Measurements from ENCODE around the gene GAPT. TPM values are rescaled to one million over a fixed set of nuclear protein-coding genes. Genes with fewer than 3 reads are reported as not detected.

Gene GAPT
- polyA plus RNA-seq, 2 of the 4 experiments (the other 2 are of a cell fraction), result not detected

DNA sequence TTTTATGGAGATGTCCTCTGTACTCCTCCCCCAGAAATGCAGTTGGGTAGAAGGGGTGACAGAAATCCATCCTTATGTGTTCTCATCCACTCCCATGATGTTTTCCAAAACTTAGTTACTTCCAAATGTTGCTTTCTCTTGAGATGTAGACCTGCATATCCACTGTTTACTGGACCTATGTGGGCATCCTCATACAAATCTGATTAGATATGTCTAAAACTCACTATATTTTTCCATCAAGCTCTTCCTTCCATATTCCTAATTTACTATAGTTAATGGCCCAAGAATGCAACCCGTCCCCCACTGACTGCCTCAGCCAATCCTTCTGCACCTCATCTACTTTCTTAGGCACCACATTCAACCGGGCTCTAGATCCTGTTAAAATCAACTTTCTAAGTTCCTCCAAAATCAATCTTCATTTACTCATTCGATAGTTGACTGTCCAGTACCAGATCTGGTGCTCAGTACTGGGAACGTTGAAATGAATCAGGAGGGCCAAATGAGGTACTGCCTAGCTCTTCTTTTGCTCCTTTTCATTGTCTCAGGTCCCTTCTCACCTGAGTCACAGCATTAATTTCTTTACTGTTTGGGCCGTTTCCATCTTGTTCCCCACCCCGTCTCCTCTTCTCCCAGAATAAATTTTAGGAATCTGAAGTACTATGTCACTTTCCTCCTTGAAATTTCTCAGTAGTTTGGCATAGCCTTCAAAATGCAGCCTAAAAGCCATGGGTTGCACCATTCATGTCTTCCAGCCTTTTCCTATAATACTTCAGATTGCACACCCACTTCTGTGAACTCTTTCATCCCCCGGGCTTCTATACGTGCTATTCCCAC lies 39.3 kb upstream of the GAPT start:
- FAIRE-seq (no peak), ATAC-seq (peak; percentile 21 to 25; a peak in 4 of 6 replicates), DNase-seq (ENCODE audit: low read depth in 1 of 2, low spot score in 1 of 2) (no peak)
- TF ChIP-seq, protein P1, sequence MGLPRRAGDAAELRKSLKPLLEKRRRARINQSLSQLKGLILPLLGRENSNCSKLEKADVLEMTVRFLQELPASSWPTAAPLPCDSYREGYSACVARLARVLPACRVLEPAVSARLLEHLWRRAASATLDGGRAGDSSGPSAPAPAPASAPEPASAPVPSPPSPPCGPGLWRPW (IDR thresholded peaks at IDR 0.05), result no peak
- TF ChIP-seq NPAS2 (CRISPR knock-in tag; IDR thresholded peaks at IDR 0.05; ENCODE audit: borderline replicate concordance) (no peak), ZC3H11A (IDR thresholded peaks at IDR 0.05) (no peak), JUN (IDR thresholded peaks at IDR 0.05) (no peak; a peak in 3 of 5 replicates), HOXB5 (CRISPR knock-in tag; IDR thresholded peaks at IDR 0.05) (no peak), RARB (CRISPR knock-in tag; IDR thresholded peaks at IDR 0.05) (0 out of 2 replicates have a peak, but pooled peaks have one; percentile 16), ZFP36 (IDR thresholded peaks at IDR 0.05; ENCODE audit: borderline replicate concordance, partially characterized antibody) (no peak), RAD21 (conservative IDR thresholded peaks at IDR 0.05 in 1 of 2, IDR thresholded peaks at IDR 0.05 in 1 of 2) (0 out of 5 replicates have a peak, but pooled peaks of 1 of the 2 experiments have one; percentile 6), FOSB (CRISPR knock-in tag; IDR thresholded peaks at IDR 0.05) (peak; percentile 80; the same call in 1 of the 2 replicates), TFCP2L1 (CRISPR knock-in tag; IDR thresholded peaks at IDR 0.05) (0 out of 2 replicates have a peak, but pooled peaks have one; percentile 58), MAZ (IDR thresholded peaks at IDR 0.05; ENCODE audit: borderline replicate concordance, low read depth, low read length) (no peak), RCOR1 (IDR thresholded peaks at IDR 0.05; ENCODE audit: low read depth, low read length) (no peak), ESRRA (IDR thresholded peaks at IDR 0.05; ENCODE audit: borderline replicate concordance, low read length) (no peak), CBX8 (IDR thresholded peaks at IDR 0.05) (no peak), CHD2 (IDR thresholded peaks at IDR 0.05; ENCODE audit: low read length, partially characterized antibody) (no peak), ZSCAN20 (CRISPR knock-in tag; IDR thresholded peaks at IDR 0.05) (no peak), ZNF302 (CRISPR knock-in tag; IDR thresholded peaks at IDR 0.05) (no peak), HDAC2 (IDR thresholded peaks at IDR 0.05) (no peak), NFE2L2 (conservative IDR thresholded peaks at IDR 0.05; ENCODE audit: low read length) (no peak), POLR2AphosphoS2 (conservative IDR thresholded peaks at IDR 0.05; ENCODE audit: low read length) (no peak; the same call in 1 of the 2 replicates), BHLHE40 (IDR thresholded peaks at IDR 0.05; ENCODE audit: low read depth, low read length) (no peak), FOSL2 (IDR thresholded peaks at IDR 0.05) (no peak), FOSL2 (CRISPR knock-in tag; IDR thresholded peaks at IDR 0.05) (no peak), EHF (CRISPR knock-in tag; IDR thresholded peaks at IDR 0.05) (peak; percentile 59; the same call in 1 of the 2 replicates), RFX5 (IDR thresholded peaks at IDR 0.05) (no peak), JUNB (IDR thresholded peaks at IDR 0.05) (no peak), TP53 (CRISPR knock-in tag; IDR thresholded peaks at IDR 0.05) (no peak), POLR2A (IDR thresholded peaks at IDR 0.05; ENCODE audit: low read length) (no peak), HOXA7 (CRISPR knock-in tag; IDR thresholded peaks at IDR 0.05) (peak; percentile 62; the same call in 1 of the 2 replicates)
- TF ChIP-seq, protein P2, sequence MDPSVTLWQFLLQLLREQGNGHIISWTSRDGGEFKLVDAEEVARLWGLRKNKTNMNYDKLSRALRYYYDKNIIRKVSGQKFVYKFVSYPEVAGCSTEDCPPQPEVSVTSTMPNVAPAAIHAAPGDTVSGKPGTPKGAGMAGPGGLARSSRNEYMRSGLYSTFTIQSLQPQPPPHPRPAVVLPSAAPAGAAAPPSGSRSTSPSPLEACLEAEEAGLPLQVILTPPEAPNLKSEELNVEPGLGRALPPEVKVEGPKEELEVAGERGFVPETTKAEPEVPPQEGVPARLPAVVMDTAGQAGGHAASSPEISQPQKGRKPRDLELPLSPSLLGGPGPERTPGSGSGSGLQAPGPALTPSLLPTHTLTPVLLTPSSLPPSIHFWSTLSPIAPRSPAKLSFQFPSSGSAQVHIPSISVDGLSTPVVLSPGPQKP (IDR thresholded peaks at IDR 0.05; ENCODE audit: low read depth, low read length), result no peak
- TF ChIP-seq, protein P3, sequence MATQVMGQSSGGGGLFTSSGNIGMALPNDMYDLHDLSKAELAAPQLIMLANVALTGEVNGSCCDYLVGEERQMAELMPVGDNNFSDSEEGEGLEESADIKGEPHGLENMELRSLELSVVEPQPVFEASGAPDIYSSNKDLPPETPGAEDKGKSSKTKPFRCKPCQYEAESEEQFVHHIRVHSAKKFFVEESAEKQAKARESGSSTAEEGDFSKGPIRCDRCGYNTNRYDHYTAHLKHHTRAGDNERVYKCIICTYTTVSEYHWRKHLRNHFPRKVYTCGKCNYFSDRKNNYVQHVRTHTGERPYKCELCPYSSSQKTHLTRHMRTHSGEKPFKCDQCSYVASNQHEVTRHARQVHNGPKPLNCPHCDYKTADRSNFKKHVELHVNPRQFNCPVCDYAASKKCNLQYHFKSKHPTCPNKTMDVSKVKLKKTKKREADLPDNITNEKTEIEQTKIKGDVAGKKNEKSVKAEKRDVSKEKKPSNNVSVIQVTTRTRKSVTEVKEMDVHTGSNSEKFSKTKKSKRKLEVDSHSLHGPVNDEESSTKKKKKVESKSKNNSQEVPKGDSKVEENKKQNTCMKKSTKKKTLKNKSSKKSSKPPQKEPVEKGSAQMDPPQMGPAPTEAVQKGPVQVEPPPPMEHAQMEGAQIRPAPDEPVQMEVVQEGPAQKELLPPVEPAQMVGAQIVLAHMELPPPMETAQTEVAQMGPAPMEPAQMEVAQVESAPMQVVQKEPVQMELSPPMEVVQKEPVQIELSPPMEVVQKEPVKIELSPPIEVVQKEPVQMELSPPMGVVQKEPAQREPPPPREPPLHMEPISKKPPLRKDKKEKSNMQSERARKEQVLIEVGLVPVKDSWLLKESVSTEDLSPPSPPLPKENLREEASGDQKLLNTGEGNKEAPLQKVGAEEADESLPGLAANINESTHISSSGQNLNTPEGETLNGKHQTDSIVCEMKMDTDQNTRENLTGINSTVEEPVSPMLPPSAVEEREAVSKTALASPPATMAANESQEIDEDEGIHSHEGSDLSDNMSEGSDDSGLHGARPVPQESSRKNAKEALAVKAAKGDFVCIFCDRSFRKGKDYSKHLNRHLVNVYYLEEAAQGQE (IDR thresholded peaks at IDR 0.05), result no peak
- TF ChIP-seq, protein P4, sequence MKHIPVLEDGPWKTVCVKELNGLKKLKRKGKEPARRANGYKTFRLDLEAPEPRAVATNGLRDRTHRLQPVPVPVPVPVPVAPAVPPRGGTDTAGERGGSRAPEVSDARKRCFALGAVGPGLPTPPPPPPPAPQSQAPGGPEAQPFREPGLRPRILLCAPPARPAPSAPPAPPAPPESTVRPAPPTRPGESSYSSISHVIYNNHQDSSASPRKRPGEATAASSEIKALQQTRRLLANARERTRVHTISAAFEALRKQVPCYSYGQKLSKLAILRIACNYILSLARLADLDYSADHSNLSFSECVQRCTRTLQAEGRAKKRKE (CRISPR knock-in tag; IDR thresholded peaks at IDR 0.05; ENCODE audit: low read depth), result no peak
- TF ChIP-seq, protein P5, sequence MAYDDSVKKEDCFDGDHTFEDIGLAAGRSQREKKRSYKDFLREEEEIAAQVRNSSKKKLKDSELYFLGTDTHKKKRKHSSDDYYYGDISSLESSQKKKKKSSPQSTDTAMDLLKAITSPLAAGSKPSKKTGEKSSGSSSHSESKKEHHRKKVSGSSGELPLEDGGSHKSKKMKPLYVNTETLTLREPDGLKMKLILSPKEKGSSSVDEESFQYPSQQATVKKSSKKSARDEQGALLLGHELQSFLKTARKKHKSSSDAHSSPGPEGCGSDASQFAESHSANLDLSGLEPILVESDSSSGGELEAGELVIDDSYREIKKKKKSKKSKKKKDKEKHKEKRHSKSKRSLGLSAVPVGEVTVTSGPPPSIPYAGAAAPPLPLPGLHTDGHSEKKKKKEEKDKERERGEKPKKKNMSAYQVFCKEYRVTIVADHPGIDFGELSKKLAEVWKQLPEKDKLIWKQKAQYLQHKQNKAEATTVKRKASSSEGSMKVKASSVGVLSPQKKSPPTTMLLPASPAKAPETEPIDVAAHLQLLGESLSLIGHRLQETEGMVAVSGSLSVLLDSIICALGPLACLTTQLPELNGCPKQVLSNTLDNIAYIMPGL (CRISPR knock-in tag; IDR thresholded peaks at IDR 0.05; ENCODE audit: borderline replicate concordance), result peak; percentile 33; the same call in 1 of the 2 replicates
- H3K27ac ChIP-seq, result peak overlapping the region; percentile 6 to 100; a peak in 3 of 6 replicates
- WGBS (ENCODE audit: missing lambda C conversion rate), result 72% methylated on average over 8 of the region's 8 CpGs
- H3K4me1 ChIP-seq, result peaks cover 38% of the 10 kb centered on the region
- no peak overlapping the region for H3K4me3 ChIP-seq
- H3K9me3 ChIP-seq, result no peaks in the 10 kb centered on the region
- ChIA-PET CTCF (interaction anchor here (1.4 to 1.9 kb wide), 3 partner anchors 564 to 952 kb away, joined by 4 to 6 read pairs (median 4); no protein-coding TSS in a partner anchor), POLR2A (interaction anchor here (0.7 to 3.7 kb wide), 7 partner anchors 7 to 952 kb away, joined by 3 to 18 read pairs (median 6); partner anchors contain the start of gene PLK2)
- peak overlapping the region; percentile 67; the same call in 2 of the 3 replicates for H3K4me2 ChIP-seq

All from A549 (cell line).